Epithelial cell of prostate (primary cell): ENCODE data around the gene DNAJB8.

ENCODE experiments used
- DNase-seq: peaks from one replicate; pipeline ENCODE4 v3.0.0-alpha.2; 2011; ENCODE audit warnings: low read depth, low spot score
- H3K27ac ChIP-seq: fragments of 450-650 bp; 2 replicates; pipeline ENCODE4 v1.5.1; 2017; ENCODE audit warnings: mild to moderate bottlenecking

Gene DNAJB8

GRCh38 chr3:128415773-128416577, 50.7 kb downstream of the DNAJB8 start:
- H3K27ac ChIP-seq: no peak overlapping the region
- no peak for DNase-seq

GRCh38 chr3:128415200-128415772, 51.4 kb downstream of the DNAJB8 start:
- H3K27ac ChIP-seq: no peak overlapping the region
- no peak for DNase-seq

DNA sequence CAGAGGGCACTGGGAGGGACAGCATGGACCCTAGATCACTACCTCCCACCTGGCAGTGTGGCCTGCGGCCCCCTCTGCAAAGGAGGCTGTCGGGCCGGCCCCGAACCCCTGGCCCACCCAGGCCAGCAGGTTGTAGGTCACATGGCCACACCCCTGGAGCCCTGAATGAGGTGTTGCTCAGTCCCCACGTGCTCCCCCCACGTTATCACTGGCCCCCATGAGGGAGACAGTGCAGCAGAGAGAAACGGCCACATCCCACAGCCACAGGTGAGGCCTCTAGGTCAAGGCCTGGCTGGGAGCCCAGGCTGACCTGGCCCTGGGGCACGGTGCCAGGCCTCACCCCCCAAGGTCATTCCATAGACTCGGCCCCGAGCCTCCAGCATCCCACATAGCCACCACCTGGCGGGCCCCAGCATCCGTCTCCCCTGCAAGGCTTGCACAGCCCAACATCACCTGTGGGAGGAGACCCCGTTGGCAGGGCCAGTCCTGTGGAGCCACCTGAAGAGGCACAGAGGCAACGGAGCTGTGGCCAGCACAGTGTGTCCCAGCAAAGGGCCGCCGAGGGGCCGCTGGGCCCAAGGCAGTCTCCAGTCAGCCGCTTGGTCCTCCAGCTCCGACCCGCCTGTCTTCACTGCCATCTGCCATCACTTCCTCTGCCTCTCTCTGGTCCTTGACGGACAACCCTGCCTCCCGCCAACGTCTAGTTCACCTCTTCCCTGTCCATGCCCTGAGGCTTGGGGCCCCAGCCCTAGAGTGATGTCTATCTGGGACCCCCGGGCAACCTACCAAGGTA, 53.1 kb downstream of the DNAJB8 start:
- no peak for DNase-seq
- no peak overlapping the region for H3K27ac ChIP-seq

DNA sequence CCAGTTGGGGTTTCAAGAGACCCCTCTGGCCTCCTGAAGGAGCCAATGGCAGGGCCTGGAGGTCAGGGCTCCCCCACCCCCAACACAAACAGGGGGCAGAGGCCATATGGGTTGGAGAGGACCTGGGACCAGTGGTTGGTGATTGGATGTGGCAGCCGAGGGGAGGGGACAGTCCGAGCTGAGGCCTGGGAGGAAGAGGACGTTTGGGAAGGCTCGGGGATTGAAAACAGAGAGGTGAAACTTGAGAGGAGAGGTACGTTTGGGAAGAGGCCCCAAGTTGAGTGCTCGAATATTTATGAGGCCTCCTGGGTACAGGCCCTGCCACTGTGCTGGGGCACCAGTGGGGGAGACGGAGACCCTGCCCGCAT, 53.7 kb downstream of the DNAJB8 start:
- H3K27ac ChIP-seq: no peak overlapping the region
- no peak for DNase-seq
